HG03025 (cell line): ENCODE measurements around the gene KCNJ16.

Experiments used
- ATAC-seq: cut with Tn5 transposase; IDR thresholded peaks from one replicate; pipeline ENCODE4 v1.9.1; 2021; ENCODE audit warnings: mild to moderate bottlenecking, moderate library complexity; ENCODE audit not compliant: unreplicated experiment, low FRiP score

KCNJ16 gene

GRCh38 chr17:70123193-70123592, 48.2 kb downstream of the KCNJ16 start:
- no peak for ATAC-seq

DNA sequence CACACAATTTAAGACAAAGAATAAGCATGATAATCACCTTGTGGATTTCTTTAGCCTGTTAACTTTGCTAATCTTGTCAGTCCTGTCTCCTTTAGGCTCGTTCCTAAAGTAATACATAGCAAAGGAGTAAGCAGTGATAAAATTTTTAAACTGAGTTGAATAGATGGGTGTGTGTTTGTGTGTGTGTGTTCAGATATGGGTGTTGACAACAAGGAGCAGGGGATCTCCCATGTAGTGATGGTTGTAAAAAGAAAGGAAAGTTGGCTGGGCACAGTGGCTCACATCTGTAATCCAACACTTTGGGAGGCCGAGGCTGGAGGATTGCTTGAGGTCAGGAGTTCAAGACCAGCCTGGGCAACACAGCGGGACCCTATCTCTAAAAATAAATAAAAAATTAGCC, 49.7 kb downstream of the KCNJ16 start:
- ATAC-seq: no peak

GRCh38 chr17:70127221-70127873, 52.3 kb downstream of the KCNJ16 start:
- no peak for ATAC-seq

- ATAC-seq: no peak
Observed at GRCh38 chr17:70128727-70129238, 53.8 kb downstream of the KCNJ16 start.

- ATAC-seq: no peak
Observed at GRCh38 chr17:70130289-70130688, 55.3 kb downstream of the KCNJ16 start.

- ATAC-seq: no peak
Observed at GRCh38 chr17:70132505-70132904, 57.5 kb downstream of the KCNJ16 start.

GRCh38 chr17:70134042-70134441, 59.0 kb downstream of the KCNJ16 start:
- no peak for ATAC-seq

GRCh38 chr17:70134777-70135176, 59.8 kb downstream of the KCNJ16 start:
- no peak for ATAC-seq

GRCh38 chr17:70136131-70136530, 61.1 kb downstream of the KCNJ16 start:
- ATAC-seq: no peak

- ATAC-seq: peak; percentile 98
Observed at GRCh38 chr17:70137451-70138230, 62.6 kb downstream of the KCNJ16 start.

- no peak for ATAC-seq
Observed at GRCh38 chr17:70138291-70138865, 63.4 kb downstream of the KCNJ16 start.

GRCh38 chr17:70139449-70139993, 64.5 kb downstream of the KCNJ16 start:
- ATAC-seq: no peak

GRCh38 chr17:70144260-70144846, 69.3 kb downstream of the KCNJ16 start:
- ATAC-seq: no peak

GRCh38 chr17:70153210-70153609, 78.2 kb downstream of the KCNJ16 start:
- ATAC-seq: no peak

DNA sequence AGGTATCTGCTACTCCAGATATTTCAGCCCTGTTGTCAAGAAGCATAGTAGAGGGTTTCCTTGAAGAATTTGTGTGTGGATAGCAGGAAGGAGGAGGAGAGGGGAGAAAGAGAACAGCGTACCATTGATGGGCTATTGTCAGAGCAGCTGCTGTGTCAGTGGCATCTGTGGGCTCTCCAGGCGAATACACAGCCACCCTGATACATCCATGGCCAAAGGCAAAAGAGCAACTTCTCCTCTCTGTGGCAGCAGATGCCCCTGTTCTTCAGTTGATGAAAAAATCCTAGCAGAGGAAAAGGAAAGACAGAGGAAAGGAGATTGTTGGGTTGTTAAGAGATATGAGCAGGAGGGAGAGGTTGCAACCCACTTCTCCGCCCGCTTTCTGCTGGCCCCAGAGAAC, 82.1 kb downstream of the KCNJ16 start:
- no peak for ATAC-seq

- no peak for ATAC-seq
Observed at GRCh38 chr17:70158180-70158579, 83.2 kb downstream of the KCNJ16 start.

- no peak for ATAC-seq
Observed at GRCh38 chr17:70158591-70158990, 83.6 kb downstream of the KCNJ16 start.

GRCh38 chr17:70159980-70160379, 85.0 kb downstream of the KCNJ16 start:
- no peak for ATAC-seq

DNA sequence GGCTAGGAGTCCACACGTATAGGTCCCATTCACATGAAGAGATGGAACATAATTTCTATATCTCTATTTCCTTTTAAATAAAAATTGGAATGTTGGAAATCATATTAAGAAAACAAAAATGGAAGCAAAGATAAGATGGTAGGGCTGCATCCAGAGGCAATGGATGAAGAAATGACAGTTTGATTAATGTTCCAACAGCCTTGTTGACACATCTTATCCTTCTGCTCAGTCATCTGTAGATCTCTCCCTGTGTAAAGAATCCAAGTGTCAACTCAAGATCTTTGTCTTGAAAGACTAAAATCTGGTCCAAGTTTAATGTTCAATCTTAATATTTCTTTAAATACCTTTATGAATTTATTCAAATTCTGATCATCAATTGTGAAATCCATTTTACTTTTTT, 86.5 kb downstream of the KCNJ16 start:
- no peak for ATAC-seq

GRCh38 chr17:70165383-70165782, 90.4 kb downstream of the KCNJ16 start:
- no peak for ATAC-seq

DNA sequence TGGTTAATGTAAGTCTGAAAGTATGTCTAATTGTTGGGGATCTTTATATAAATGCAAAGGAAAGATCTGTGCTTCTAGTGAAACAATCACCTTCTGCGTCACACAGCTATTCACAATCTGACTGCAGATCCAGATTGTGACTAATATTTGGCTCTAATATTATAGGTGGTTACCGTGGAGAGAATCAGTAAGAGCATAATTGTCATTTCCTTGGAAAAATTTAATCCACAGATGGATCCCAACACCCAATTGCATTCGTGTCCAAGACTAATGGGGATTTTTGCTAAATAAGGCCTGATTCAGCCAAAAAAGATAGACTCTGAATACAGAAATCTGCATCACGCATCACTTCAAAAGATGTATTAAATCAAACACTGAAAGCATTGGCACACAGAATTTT, 91.6 kb downstream of the KCNJ16 start:
- ATAC-seq: no peak
